HCT116 (cell line): ENCODE results near the gene ERG. TPM values are rescaled to one million over a fixed set of nuclear protein-coding genes. Genes with fewer than 3 reads are reported as not detected.

Source experiments
- ATAC-seq: fragments of 200-7000 bp; cut with Tn5 transposase; 2 replicates; pipeline ENCODE4 v1.9.1; 2020; ENCODE audit warnings: mild to moderate bottlenecking, moderate library complexity
- BruUV-seq: library from RNA; stranded (reverse); fragments of 400-500 nt; replicated peaks from 2 replicates; lab custom pipeline; 2021; lab: Mats Ljungman, UMichigan
- CTCF ChIA-PET: fragments of 300-600 bp; sonication (Branson Sonifier 250); formaldehyde crosslinking; loops from one replicate; lab custom pipeline; 2021; ENCODE audit warnings: antibody characterized with exemption; lab: Charles Lee
- POLR2A ChIA-PET: fragments of 300-600, 350-600 bp; sonication (Branson Sonifier 250); formaldehyde crosslinking; loops from one replicate; lab custom pipeline; 2021; ENCODE audit warnings: antibody characterized with exemption; lab: Charles Lee
- RAD21 ChIA-PET, 2 experiments: fragments of 300-600 bp; sonication (Branson Sonifier 250); formaldehyde crosslinking; loops; one replicate each; lab custom pipeline; 2023; ENCODE audit warnings: low total read pairs in 2 of 2; ENCODE audit not compliant: uncharacterized antibody in 2 of 2, unreplicated experiment in 2 of 2, low non-redundant PET in 1 of 2; lab: Charles Lee
- DNase-seq: peaks from one replicate; pipeline ENCODE4 v3.0.0-alpha.2; 2010; ENCODE audit warnings: low read depth, low spot score
- H2AFZ ChIP-seq: fragments of 200-600 bp; shearing (Covaris generic), sonication (generic); 2 replicates; pipeline ENCODE4 v1.6.1; 2017; ENCODE audit warnings: low read depth, mixed run types, mixed read lengths, antibody characterized with exemption, low read length; ENCODE audit not compliant: poor library complexity, severe bottlenecking
- H3K27ac ChIP-seq: 2 replicates; pipeline ENCODE4 v1.5.1; 2012; ENCODE audit warnings: low read depth, low read length
- H3K27me3 ChIP-seq: fragments of 200-600 bp; sonication (generic); 2 replicates; pipeline ENCODE4 v1.6.1; 2016; ENCODE audit warnings: mixed run types, low read length, mixed read lengths; ENCODE audit not compliant: insufficient read depth
- H3K36me3 ChIP-seq, 2 experiments: fragments of 200-500 bp in 1 of 2; fragments of 200-600 bp in 1 of 2; sonication (Bioruptor generic) in 1 of 2; sonication (generic) in 1 of 2; 2 replicates each; pipeline versions ENCODE4 v1.5.1 to v1.6.1; 2014 to 2016; ENCODE audit warnings: low read length in 2 of 2, inconsistent platforms in 1 of 2, mixed read lengths in 1 of 2, mixed run types in 1 of 2; ENCODE audit not compliant: insufficient read depth in 2 of 2, control insufficient read depth in 1 of 2
- H3K4me1 ChIP-seq, 2 experiments: fragments of 200-600 bp in 1 of 2; sonication (generic) in 1 of 2; 2 replicates each; pipeline versions ENCODE4 v1.5.1 to v1.6.1; 2012 to 2017; ENCODE audit warnings: low read length in 2 of 2, inconsistent platforms in 1 of 2, mild to moderate bottlenecking in 1 of 2, mixed read lengths in 1 of 2, mixed run types in 1 of 2, moderate library complexity in 1 of 2; ENCODE audit not compliant: insufficient read depth in 2 of 2, control insufficient read depth in 1 of 2
- H3K4me2 ChIP-seq: fragments of 200-600 bp; sonication (generic); 2 replicates; pipeline ENCODE4 v1.6.1; 2017; ENCODE audit warnings: mixed run types, low read length, mixed read lengths
- H3K4me3 ChIP-seq, 2 experiments: fragments of 200-600 bp in 1 of 2; sonication (generic) in 1 of 2; replicated peaks in 1 of 2; 2 replicates each; pipeline ENCODE4 v1.5.1; 2011 to 2016; ENCODE audit warnings: low read length in 2 of 2, control low read depth in 1 of 2, low read depth in 1 of 2, mild to moderate bottlenecking in 1 of 2, mixed read lengths in 1 of 2, mixed run types in 1 of 2
- H3K79me2 ChIP-seq: fragments of 200-600 bp; sonication (generic); 2 replicates; pipeline ENCODE4 v1.6.1; 2017; ENCODE audit warnings: mild to moderate bottlenecking, mixed run types, low read length, moderate library complexity, mixed read lengths; ENCODE audit not compliant: insufficient read depth
- H3K9ac ChIP-seq: fragments of 200-600 bp; sonication (generic); 2 replicates; pipeline ENCODE4 v1.6.1; 2016; ENCODE audit warnings: low read length, mixed read lengths
- H3K9me2 ChIP-seq: fragments of 200-600 bp; sonication (generic), shearing (Covaris generic); 2 replicates; pipeline ENCODE4 v1.6.1; 2017; ENCODE audit warnings: mixed run types, mild to moderate bottlenecking, moderate library complexity; ENCODE audit not compliant: insufficient read depth
- H3K9me3 ChIP-seq, 2 experiments: fragments of 200-500 bp in 1 of 2; fragments of 200-600 bp in 1 of 2; sonication (Bioruptor generic) in 1 of 2; sonication (generic) in 1 of 2; 2 replicates each; pipeline ENCODE4 v1.6.1; 2014 to 2017; ENCODE audit warnings: low read length in 2 of 2, mixed read lengths in 2 of 2, inconsistent platforms in 1 of 2, low read depth in 1 of 2, mild to moderate bottlenecking in 1 of 2, mixed run types in 1 of 2, moderate library complexity in 1 of 2; ENCODE audit not compliant: control insufficient read depth in 1 of 2, insufficient read depth in 1 of 2
- H4K20me1 ChIP-seq: fragments of 200-600 bp; sonication (generic), shearing (Covaris generic); 2 replicates; pipeline ENCODE4 v1.6.1; 2017; ENCODE audit warnings: mixed run types, mild to moderate bottlenecking, moderate library complexity; ENCODE audit not compliant: insufficient read depth
- CBX3 ChIP-seq: IDR thresholded peaks from 2 replicates; pipeline ENCODE4 v1.6.1; 2012; ENCODE audit warnings: low read depth
- EGR1 ChIP-seq: IDR thresholded peaks from 2 replicates; pipeline ENCODE4 v1.6.1; 2012; ENCODE audit warnings: low read depth
- EZH2 ChIP-seq: fragments of 200-600 bp; sonication (generic); IDR thresholded peaks from 2 replicates; pipeline ENCODE4 v1.6.1; 2017; ENCODE audit warnings: antibody characterized with exemption, mixed run types
- JUND ChIP-seq: IDR thresholded peaks from 2 replicates; pipeline ENCODE4 v1.6.1; 2012
- RAD21 ChIP-seq: IDR thresholded peaks from 2 replicates; pipeline ENCODE4 v1.6.1; 2012; ENCODE audit warnings: low read depth, mild to moderate bottlenecking
- SP1 ChIP-seq: IDR thresholded peaks from 2 replicates; pipeline ENCODE4 v1.6.1; 2012; ENCODE audit warnings: low read depth
- SRF ChIP-seq: IDR thresholded peaks from 2 replicates; pipeline ENCODE4 v1.6.1; 2012; ENCODE audit warnings: low read depth
- TCF7L2 ChIP-seq: IDR thresholded peaks from 2 replicates; pipeline ENCODE4 v1.7.0; 2011; ENCODE audit warnings: borderline replicate concordance, inconsistent platforms; ENCODE audit not compliant: insufficient read depth, insufficient read length; ENCODE audit errors: extremely low read depth
- YY1 ChIP-seq: IDR thresholded peaks from 2 replicates; pipeline ENCODE4 v1.6.1; 2011; ENCODE audit warnings: low read length, low read depth, moderate library complexity, mild to moderate bottlenecking; ENCODE audit not compliant: insufficient replicate concordance; ENCODE audit errors: extremely low read depth
- ZNF274 ChIP-seq: fragments of 200-500 bp; sonication (Bioruptor generic); IDR thresholded peaks from 2 replicates; pipeline ENCODE4 v1.6.1; 2014; ENCODE audit warnings: mild to moderate bottlenecking, low read depth, low read length, inconsistent platforms
- intact Hi-C: fragments of 100-400 bp; cut with micrococcal nuclease; formaldehyde crosslinking; loops from 2 replicates; pipeline ENCODE4 v1.10.0; 2022
- total RNA-seq: library from RNA; stranded (reverse); gene quantifications from one replicate; pipeline ENCODE4 v1.2.1, GENCODE V29; 2021; ENCODE audit not compliant: unreplicated experiment
- TF ChIP-seq, protein P1 (sequence below): IDR thresholded peaks from 2 replicates; pipeline ENCODE4 v1.6.1; 2011; ENCODE audit warnings: mild to moderate bottlenecking, low read length, moderate library complexity; ENCODE audit not compliant: insufficient replicate concordance; ENCODE audit errors: extremely low read depth
- TF ChIP-seq, protein P2 (sequence below), 3 experiments: fragments of 200-600 bp in 1 of 3; sonication (generic) in 1 of 3; IDR thresholded peaks in 2 of 3; conservative IDR thresholded peaks in 1 of 3; 2 replicates each; pipeline ENCODE4 v1.5.1; 2012 to 2017; ENCODE audit warnings: low read depth in 2 of 3, low read length in 2 of 3, antibody characterized with exemption in 1 of 3, borderline replicate concordance in 1 of 3, control low read depth in 1 of 3, mild to moderate bottlenecking in 1 of 3, mixed read lengths in 1 of 3, mixed run types in 1 of 3, moderate library complexity in 1 of 3; ENCODE audit not compliant: insufficient read depth in 1 of 3
- TF ChIP-seq, protein P3 (sequence below): IDR thresholded peaks from 2 replicates; pipeline ENCODE4 v1.6.1; 2012; ENCODE audit warnings: low read depth

The ERG gene
- total RNA-seq, 1 experiment from 2014 or later, result 0.17 TPM

DNA sequence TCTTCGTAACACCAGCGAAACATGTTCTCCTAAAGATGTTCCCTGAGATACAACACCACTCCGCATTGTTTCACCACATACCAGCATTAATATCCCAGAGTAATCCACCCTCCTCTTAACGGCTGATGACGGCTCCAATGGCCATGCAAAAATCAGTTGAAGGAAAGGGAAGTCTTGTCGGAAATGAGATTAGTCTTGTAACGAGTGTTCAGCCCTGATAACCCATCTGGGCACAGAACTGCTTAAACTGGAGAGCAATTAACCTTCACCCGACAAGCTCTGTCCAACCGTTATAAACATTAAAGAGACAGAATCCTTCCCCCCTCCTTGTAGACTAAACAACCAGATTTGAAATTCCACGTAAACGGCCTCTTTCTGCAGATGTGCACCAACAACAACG, 21.9 kb downstream of the ERG start:
- Histone ChIP-seq H3K27me3 (peaks cover 28% of the 10 kb centered on the region), H3K9me2 (no peaks in the 10 kb centered on the region), H3K4me1 (no peaks in the 10 kb centered on the region), H3K4me2 (no peak overlapping the region), H3K27ac (no peak overlapping the region), H3K36me3 (no peaks in the 10 kb centered on the region), H4K20me1 (no peaks in the 10 kb centered on the region)
- BruUV-seq, result no TSS peak
- POLR2A ChIA-PET, result no interaction called here
- ATAC-seq, result no peak
- no peak for TF ChIP-seq RAD21
- TF ChIP-seq, all 23 proteins: peak for 0
- ChIA-PET RAD21 (no interaction called here), CTCF (no interaction called here)
- Histone ChIP-seq H3K4me3 (no peak overlapping the region), H3K9ac (no peak overlapping the region), H2AFZ (no peak overlapping the region), H3K79me2 (no peaks in the 10 kb centered on the region), H3K9me3 (no peaks in the 10 kb centered on the region)
- intact Hi-C loops, result no loop called here
- DNase-seq, result no peak

DNA sequence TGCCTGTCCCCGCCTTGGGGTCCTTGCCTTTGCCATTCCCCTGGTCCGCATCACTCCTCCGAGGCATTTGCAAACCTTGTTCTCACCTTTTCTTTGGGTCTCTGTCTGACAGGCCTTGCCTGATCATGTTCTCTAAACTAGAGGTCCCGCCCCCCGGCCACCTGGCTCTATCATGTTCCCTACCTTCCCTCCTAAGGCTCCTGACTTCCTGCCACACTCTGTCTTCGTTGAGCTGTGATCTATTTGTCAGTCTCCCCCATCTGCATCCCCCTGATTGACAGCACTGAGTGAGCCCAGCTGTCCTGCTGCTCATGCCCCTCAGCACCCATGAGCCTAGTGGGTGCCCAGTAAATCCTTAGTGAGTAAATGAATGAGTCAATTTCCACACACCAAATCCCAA, 22.8 kb downstream of the ERG start:
- no peaks in the 10 kb centered on the region for H3K9me3 ChIP-seq
- H3K9ac ChIP-seq, result no peak overlapping the region
- ATAC-seq (no peak), DNase-seq (no peak)
- H4K20me1 ChIP-seq, result no peaks in the 10 kb centered on the region
- H3K9me2 ChIP-seq, result no peaks in the 10 kb centered on the region
- no peaks in the 10 kb centered on the region for H3K36me3 ChIP-seq
- no peaks in the 10 kb centered on the region for H3K4me1 ChIP-seq
- peaks cover 30% of the 10 kb centered on the region for H3K27me3 ChIP-seq
- H3K79me2 ChIP-seq, result no peaks in the 10 kb centered on the region
- H3K27ac ChIP-seq, result no peak overlapping the region
- ChIA-PET POLR2A (no interaction called here), RAD21 (no interaction called here), CTCF (no interaction called here)
- no peak overlapping the region for H2AFZ ChIP-seq
- intact Hi-C loops, result no loop called here
- no TSS peak for BruUV-seq
- no peak overlapping the region for H3K4me3 ChIP-seq
- H3K4me2 ChIP-seq, result no peak overlapping the region
- TF ChIP-seq CBX3 (no peak), TCF7L2 (no peak), SRF (no peak), EZH2 (no peak), EGR1 (no peak), ZNF274 (no peak), YY1 (no peak), SP1 (no peak), JUND (no peak)
- TF ChIP-seq, protein P1, sequence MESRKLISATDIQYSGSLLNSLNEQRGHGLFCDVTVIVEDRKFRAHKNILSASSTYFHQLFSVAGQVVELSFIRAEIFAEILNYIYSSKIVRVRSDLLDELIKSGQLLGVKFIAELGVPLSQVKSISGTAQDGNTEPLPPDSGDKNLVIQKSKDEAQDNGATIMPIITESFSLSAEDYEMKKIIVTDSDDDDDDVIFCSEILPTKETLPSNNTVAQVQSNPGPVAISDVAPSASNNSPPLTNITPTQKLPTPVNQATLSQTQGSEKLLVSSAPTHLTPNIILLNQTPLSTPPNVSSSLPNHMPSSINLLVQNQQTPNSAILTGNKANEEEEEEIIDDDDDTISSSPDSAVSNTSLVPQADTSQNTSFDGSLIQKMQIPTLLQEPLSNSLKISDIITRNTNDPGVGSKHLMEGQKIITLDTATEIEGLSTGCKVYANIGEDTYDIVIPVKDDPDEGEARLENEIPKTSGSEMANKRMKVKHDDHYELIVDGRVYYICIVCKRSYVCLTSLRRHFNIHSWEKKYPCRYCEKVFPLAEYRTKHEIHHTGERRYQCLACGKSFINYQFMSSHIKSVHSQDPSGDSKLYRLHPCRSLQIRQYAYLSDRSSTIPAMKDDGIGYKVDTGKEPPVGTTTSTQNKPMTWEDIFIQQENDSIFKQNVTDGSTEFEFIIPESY, result no peak
- TF ChIP-seq, protein P2, sequence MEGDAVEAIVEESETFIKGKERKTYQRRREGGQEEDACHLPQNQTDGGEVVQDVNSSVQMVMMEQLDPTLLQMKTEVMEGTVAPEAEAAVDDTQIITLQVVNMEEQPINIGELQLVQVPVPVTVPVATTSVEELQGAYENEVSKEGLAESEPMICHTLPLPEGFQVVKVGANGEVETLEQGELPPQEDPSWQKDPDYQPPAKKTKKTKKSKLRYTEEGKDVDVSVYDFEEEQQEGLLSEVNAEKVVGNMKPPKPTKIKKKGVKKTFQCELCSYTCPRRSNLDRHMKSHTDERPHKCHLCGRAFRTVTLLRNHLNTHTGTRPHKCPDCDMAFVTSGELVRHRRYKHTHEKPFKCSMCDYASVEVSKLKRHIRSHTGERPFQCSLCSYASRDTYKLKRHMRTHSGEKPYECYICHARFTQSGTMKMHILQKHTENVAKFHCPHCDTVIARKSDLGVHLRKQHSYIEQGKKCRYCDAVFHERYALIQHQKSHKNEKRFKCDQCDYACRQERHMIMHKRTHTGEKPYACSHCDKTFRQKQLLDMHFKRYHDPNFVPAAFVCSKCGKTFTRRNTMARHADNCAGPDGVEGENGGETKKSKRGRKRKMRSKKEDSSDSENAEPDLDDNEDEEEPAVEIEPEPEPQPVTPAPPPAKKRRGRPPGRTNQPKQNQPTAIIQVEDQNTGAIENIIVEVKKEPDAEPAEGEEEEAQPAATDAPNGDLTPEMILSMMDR (IDR thresholded peaks at IDR 0.05 in 2 of 3, conservative IDR thresholded peaks at IDR 0.05 in 1 of 3; ENCODE audit: borderline replicate concordance in 1 of 3, insufficient read depth in 1 of 3, low read depth in 2 of 3, low read length in 2 of 3), result no peak
- TF ChIP-seq, protein P3, sequence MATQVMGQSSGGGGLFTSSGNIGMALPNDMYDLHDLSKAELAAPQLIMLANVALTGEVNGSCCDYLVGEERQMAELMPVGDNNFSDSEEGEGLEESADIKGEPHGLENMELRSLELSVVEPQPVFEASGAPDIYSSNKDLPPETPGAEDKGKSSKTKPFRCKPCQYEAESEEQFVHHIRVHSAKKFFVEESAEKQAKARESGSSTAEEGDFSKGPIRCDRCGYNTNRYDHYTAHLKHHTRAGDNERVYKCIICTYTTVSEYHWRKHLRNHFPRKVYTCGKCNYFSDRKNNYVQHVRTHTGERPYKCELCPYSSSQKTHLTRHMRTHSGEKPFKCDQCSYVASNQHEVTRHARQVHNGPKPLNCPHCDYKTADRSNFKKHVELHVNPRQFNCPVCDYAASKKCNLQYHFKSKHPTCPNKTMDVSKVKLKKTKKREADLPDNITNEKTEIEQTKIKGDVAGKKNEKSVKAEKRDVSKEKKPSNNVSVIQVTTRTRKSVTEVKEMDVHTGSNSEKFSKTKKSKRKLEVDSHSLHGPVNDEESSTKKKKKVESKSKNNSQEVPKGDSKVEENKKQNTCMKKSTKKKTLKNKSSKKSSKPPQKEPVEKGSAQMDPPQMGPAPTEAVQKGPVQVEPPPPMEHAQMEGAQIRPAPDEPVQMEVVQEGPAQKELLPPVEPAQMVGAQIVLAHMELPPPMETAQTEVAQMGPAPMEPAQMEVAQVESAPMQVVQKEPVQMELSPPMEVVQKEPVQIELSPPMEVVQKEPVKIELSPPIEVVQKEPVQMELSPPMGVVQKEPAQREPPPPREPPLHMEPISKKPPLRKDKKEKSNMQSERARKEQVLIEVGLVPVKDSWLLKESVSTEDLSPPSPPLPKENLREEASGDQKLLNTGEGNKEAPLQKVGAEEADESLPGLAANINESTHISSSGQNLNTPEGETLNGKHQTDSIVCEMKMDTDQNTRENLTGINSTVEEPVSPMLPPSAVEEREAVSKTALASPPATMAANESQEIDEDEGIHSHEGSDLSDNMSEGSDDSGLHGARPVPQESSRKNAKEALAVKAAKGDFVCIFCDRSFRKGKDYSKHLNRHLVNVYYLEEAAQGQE, result no peak
